Fibroblast of lung (primary cell): ENCODE measurements around the gene RBM17.

ENCODE experiments used
- CTCF ChIP-seq, 2 donors: IDR thresholded peaks in 1 of 2; conservative IDR thresholded peaks in 1 of 2; 1 replicate in 1 of 2; 2 replicates in 1 of 2; pipeline ENCODE4 v1.5.1; 2011 to 2012; ENCODE audit warnings: low read length in 2 of 2, control low read depth in 1 of 2, inconsistent platforms in 1 of 2, low read depth in 1 of 2, mild to moderate bottlenecking in 1 of 2
- EZH2 ChIP-seq: IDR thresholded peaks from 2 replicates; pipeline ENCODE4 v1.5.1; 2012; ENCODE audit warnings: low read length, control low read depth, mild to moderate bottlenecking; ENCODE audit errors: missing control alignments

- TF ChIP-seq CTCF (conservative IDR thresholded peaks at IDR 0.05 in 1 of 2, IDR thresholded peaks at IDR 0.05 in 1 of 2; ENCODE audit: low read depth in 1 of 2, low read length in 2 of 2): no peak
- no peak for TF ChIP-seq EZH2
These were observed 8.2 kb downstream of the RBM17 start for GRCh38 chr10:6097063-6097462.
